SK-N-SH (cell line): ENCODE measurements around the gene XRCC6. TPM values are rescaled to one million over a fixed set of nuclear protein-coding genes. Genes with fewer than 3 reads are reported as not detected.

Source experiments
- CTCF ChIA-PET: fragments of 300-600, 350-600 bp; formaldehyde crosslinking; extraction: SDS; loops from one replicate; lab custom pipeline; 2021; lab: Yijun Ruan, JAX
- POLR2A ChIA-PET: fragments of 350-600 bp; sonication (Branson Sonifier 250); formaldehyde crosslinking; extraction: SDS; loops from one replicate; lab custom pipeline; 2020; ENCODE audit warnings: antibody characterized with exemption, inconsistent platforms; lab: Yijun Ruan, JAX
- DNase-seq: peaks from one replicate; pipeline ENCODE4 v3.0.0; 2012
- H2AFZ ChIP-seq: fragments of 200-600 bp; sonication (generic); 2 replicates; pipeline ENCODE4 v1.8.1; 2016; ENCODE audit warnings: antibody characterized with exemption, mild to moderate bottlenecking, low read depth
- H3F3A ChIP-seq: fragments of 200-600 bp; sonication (generic); replicated peaks from 2 replicates; pipeline ENCODE3; 2016; ENCODE audit warnings: antibody characterized with exemption, mild to moderate bottlenecking; ENCODE audit not compliant: insufficient read depth
- H3K27ac ChIP-seq, 2 experiments: fragments of 200-500 bp in 1 of 2; fragments of 200-600 bp in 1 of 2; sonication (Bioruptor generic) in 1 of 2; sonication (generic), shearing (Covaris generic) in 1 of 2; 2 replicates each; pipeline versions ENCODE4 v1.5.1 to v1.6.1; 2014 to 2016; ENCODE audit warnings: low read depth in 2 of 2, inconsistent platforms in 1 of 2, low read length in 1 of 2, mild to moderate bottlenecking in 1 of 2, mixed read lengths in 1 of 2
- H3K27me3 ChIP-seq: fragments of 200-600 bp; sonication (generic), shearing (Covaris generic); 2 replicates; pipeline ENCODE4 v1.6.1; 2016; ENCODE audit warnings: mixed run types; ENCODE audit not compliant: insufficient read depth
- H3K36me3 ChIP-seq, 2 experiments: fragments of 200-500 bp in 1 of 2; fragments of 200-600 bp in 1 of 2; sonication (Bioruptor generic) in 1 of 2; sonication (generic) in 1 of 2; replicated peaks in 1 of 2; 2 replicates each; pipeline versions ENCODE3 to v1.5.1; 2014 to 2016; ENCODE audit warnings: low read length in 1 of 2, mild to moderate bottlenecking in 1 of 2; ENCODE audit not compliant: insufficient read depth in 2 of 2, control insufficient read depth in 1 of 2
- H3K4me1 ChIP-seq, 2 experiments: fragments of 200-500 bp in 1 of 2; fragments of 200-600 bp in 1 of 2; sonication (Bioruptor generic) in 1 of 2; sonication (generic), shearing (Covaris generic) in 1 of 2; 2 replicates each; pipeline versions ENCODE4 v1.5.1 to v1.6.1; 2014 to 2016; ENCODE audit warnings: low read depth in 1 of 2, low read length in 1 of 2, mixed run types in 1 of 2; ENCODE audit not compliant: insufficient read depth in 2 of 2, control insufficient read depth in 1 of 2
- H3K4me2 ChIP-seq: fragments of 200-600 bp; sonication (generic), shearing (Covaris generic); 2 replicates; pipeline ENCODE4 v1.6.1; 2017; ENCODE audit warnings: mixed run types
- H3K4me3 ChIP-seq, 2 experiments: fragments of 200-500 bp in 1 of 2; fragments of 200-600 bp in 1 of 2; sonication (Bioruptor generic) in 1 of 2; sonication (generic), shearing (Covaris generic) in 1 of 2; 2 replicates each; pipeline versions ENCODE4 v1.5.1 to v1.8.1; 2014 to 2016; ENCODE audit warnings: low read depth in 2 of 2, inconsistent platforms in 1 of 2, low read length in 1 of 2, mild to moderate bottlenecking in 1 of 2, mixed read lengths in 1 of 2, moderate library complexity in 1 of 2
- H3K79me2 ChIP-seq: fragments of 200-600 bp; sonication (generic); 2 replicates; pipeline ENCODE4 v1.8.1; 2017; ENCODE audit warnings: mild to moderate bottlenecking; ENCODE audit not compliant: insufficient read depth
- H3K9ac ChIP-seq: fragments of 200-600 bp; sonication (generic); 2 replicates; pipeline ENCODE4 v1.6.1; 2017; ENCODE audit warnings: mixed run types
- H3K9me2 ChIP-seq: fragments of 200-600 bp; sonication (generic); 2 replicates; pipeline ENCODE4 v1.6.1; 2017; ENCODE audit warnings: mixed run types
- H3K9me3 ChIP-seq: fragments of 200-600 bp; sonication (generic); 2 replicates; pipeline ENCODE4 v1.6.1; 2017; ENCODE audit warnings: mixed run types, mild to moderate bottlenecking, moderate library complexity
- H4K20me1 ChIP-seq: fragments of 200-600 bp; sonication (generic); 2 replicates; pipeline ENCODE4 v1.6.1; 2017; ENCODE audit warnings: mild to moderate bottlenecking, mixed run types; ENCODE audit not compliant: insufficient read depth
- EZH2phosphoT487 ChIP-seq: fragments of 200-600 bp; sonication (generic); IDR thresholded peaks from 2 replicates; pipeline ENCODE4 v1.6.1; 2017; ENCODE audit warnings: low read depth, mixed run types, mild to moderate bottlenecking, antibody characterized with exemption, moderate library complexity, borderline replicate concordance
- FOSL2 ChIP-seq: IDR thresholded peaks from 2 replicates; pipeline ENCODE4 v1.4.0; 2012; ENCODE audit warnings: low read depth, mild to moderate bottlenecking, moderate library complexity, borderline replicate concordance
- FOXJ3 ChIP-seq: sonication (generic); formaldehyde crosslinking; IDR thresholded peaks from 2 replicates; pipeline ENCODE4 v1.5.1; 2020; ENCODE audit warnings: mild to moderate bottlenecking, missing genetic modification reagents
- GABPA ChIP-seq: IDR thresholded peaks from 2 replicates; pipeline ENCODE4 v1.4.0; 2012; ENCODE audit warnings: low read depth, mild to moderate bottlenecking
- MEF2A ChIP-seq: IDR thresholded peaks from 2 replicates; pipeline ENCODE4 v1.4.0; 2012; ENCODE audit warnings: low read depth, borderline replicate concordance
- RCOR1 ChIP-seq: fragments of 150-350 bp; IDR thresholded peaks from 2 replicates; pipeline ENCODE4 v1.6.1; 2017; ENCODE audit warnings: antibody characterized with exemption, low read length
- SIN3A ChIP-seq: IDR thresholded peaks from 2 replicates; pipeline ENCODE4 v1.6.1; 2012; ENCODE audit warnings: low read depth, mild to moderate bottlenecking, low read length, moderate library complexity, borderline replicate concordance
- TAF1 ChIP-seq: IDR thresholded peaks from 2 replicates; pipeline ENCODE4 v1.6.1; 2012; ENCODE audit warnings: low read depth, mild to moderate bottlenecking, low read length, moderate library complexity, borderline replicate concordance
- YY1 ChIP-seq: IDR thresholded peaks from 2 replicates; pipeline ENCODE4 v1.4.0; 2012; ENCODE audit warnings: low read depth, mild to moderate bottlenecking
- WGBS: methylation state at CpG from one replicate; pipeline ENCODE4 v1.1.6; 2017; ENCODE audit warnings: low lambda C conversion rate; 5-methylcytosine and 5-hydroxymethylcytosine counted together
- polyA plus RNA-seq, 3 experiments: library from polyadenylated mRNA; depleted of rRNA; stranded (reverse); fragments of >200 nt; gene quantifications; 2 replicates each; pipeline ENCODE4 v1.2.3, GENCODE V29; 2012
- TF ChIP-seq, protein P1 (sequence below): IDR thresholded peaks from 2 replicates; pipeline ENCODE4 v1.4.0; 2012; ENCODE audit warnings: low read depth, borderline replicate concordance
- TF ChIP-seq, protein P2 (sequence below): IDR thresholded peaks from 2 replicates; pipeline ENCODE4; 2012
- TF ChIP-seq, protein P3 (sequence below): IDR thresholded peaks from 2 replicates; pipeline ENCODE4 v1.4.0; 2012; ENCODE audit warnings: low read depth
- TF ChIP-seq, protein P4 (sequence below): fragments of 150-350 bp; IDR thresholded peaks from 2 replicates; pipeline ENCODE4 v1.6.1; 2016; ENCODE audit warnings: mild to moderate bottlenecking, low read depth, low read length

Gene XRCC6
- polyA plus RNA-seq, 1 of the 3 experiments (the other 2 are of a cell fraction): 78.1 TPM

DNA sequence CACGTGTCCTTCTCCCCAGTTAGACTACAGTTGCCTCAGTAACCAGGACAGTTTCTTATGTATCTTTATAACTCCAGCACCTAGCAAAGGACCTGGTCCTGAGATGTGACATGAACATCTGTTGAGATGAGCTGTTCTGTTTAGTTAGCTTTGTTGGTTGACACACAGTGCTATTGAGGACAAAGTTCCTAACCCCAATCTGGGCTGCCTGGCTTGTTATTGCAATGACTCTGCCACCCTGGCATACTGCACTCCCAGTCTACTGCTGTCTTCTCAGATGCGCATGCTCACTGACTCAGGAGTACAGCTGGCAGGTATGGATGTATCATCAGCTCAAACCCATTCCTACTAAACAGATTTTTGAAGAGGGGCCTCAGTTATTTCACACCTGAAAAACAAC lies 7.6 kb upstream of the XRCC6 start:
- 86% methylated on average over 1 of the region's 2 CpGs for WGBS
- no peak overlapping the region for H3K4me3 ChIP-seq
- no peak overlapping the region for H3K4me2 ChIP-seq
- 0 out of 2 replicates have a peak, but pooled peaks cover under 1% of the 10 kb centered on the region for H3K79me2 ChIP-seq
- POLR2A ChIA-PET: no interaction called here
- H3K9me2 ChIP-seq: no peaks in the 10 kb centered on the region
- no peaks in the 10 kb centered on the region for H3K9me3 ChIP-seq
- H3K9ac ChIP-seq: no peak overlapping the region
- no peaks in the 10 kb centered on the region for H3F3A ChIP-seq
- no peaks in the 10 kb centered on the region for H3K27me3 ChIP-seq
- DNase-seq: no peak
- H4K20me1 ChIP-seq: no peaks in the 10 kb centered on the region
- H3K27ac ChIP-seq: no peak overlapping the region
- TF ChIP-seq MEF2A (no peak), FOXJ3 (CRISPR knock-in tag) (no peak), RCOR1 (no peak), EZH2phosphoT487 (no peak), TAF1 (no peak), GABPA (no peak), FOSL2 (no peak), YY1 (no peak), SIN3A (no peak)
- TF ChIP-seq, protein P1, sequence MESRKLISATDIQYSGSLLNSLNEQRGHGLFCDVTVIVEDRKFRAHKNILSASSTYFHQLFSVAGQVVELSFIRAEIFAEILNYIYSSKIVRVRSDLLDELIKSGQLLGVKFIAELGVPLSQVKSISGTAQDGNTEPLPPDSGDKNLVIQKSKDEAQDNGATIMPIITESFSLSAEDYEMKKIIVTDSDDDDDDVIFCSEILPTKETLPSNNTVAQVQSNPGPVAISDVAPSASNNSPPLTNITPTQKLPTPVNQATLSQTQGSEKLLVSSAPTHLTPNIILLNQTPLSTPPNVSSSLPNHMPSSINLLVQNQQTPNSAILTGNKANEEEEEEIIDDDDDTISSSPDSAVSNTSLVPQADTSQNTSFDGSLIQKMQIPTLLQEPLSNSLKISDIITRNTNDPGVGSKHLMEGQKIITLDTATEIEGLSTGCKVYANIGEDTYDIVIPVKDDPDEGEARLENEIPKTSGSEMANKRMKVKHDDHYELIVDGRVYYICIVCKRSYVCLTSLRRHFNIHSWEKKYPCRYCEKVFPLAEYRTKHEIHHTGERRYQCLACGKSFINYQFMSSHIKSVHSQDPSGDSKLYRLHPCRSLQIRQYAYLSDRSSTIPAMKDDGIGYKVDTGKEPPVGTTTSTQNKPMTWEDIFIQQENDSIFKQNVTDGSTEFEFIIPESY: no peak
- TF ChIP-seq, protein P2, sequence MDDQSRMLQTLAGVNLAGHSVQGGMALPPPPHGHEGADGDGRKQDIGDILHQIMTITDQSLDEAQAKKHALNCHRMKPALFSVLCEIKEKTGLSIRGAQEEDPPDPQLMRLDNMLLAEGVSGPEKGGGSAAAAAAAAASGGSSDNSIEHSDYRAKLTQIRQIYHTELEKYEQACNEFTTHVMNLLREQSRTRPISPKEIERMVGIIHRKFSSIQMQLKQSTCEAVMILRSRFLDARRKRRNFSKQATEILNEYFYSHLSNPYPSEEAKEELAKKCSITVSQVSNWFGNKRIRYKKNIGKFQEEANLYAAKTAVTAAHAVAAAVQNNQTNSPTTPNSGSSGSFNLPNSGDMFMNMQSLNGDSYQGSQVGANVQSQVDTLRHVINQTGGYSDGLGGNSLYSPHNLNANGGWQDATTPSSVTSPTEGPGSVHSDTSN: no peak
- TF ChIP-seq, protein P3, sequence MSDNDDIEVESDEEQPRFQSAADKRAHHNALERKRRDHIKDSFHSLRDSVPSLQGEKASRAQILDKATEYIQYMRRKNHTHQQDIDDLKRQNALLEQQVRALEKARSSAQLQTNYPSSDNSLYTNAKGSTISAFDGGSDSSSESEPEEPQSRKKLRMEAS: no peak
- TF ChIP-seq, protein P4, sequence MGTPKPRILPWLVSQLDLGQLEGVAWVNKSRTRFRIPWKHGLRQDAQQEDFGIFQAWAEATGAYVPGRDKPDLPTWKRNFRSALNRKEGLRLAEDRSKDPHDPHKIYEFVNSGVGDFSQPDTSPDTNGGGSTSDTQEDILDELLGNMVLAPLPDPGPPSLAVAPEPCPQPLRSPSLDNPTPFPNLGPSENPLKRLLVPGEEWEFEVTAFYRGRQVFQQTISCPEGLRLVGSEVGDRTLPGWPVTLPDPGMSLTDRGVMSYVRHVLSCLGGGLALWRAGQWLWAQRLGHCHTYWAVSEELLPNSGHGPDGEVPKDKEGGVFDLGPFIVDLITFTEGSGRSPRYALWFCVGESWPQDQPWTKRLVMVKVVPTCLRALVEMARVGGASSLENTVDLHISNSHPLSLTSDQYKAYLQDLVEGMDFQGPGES: no peak
- CTCF ChIA-PET: interaction anchor here (2.2 kb wide), 1 partner anchor 15 kb away, joined by 5 read pairs; no protein-coding TSS in a partner anchor
- no peak overlapping the region for H2AFZ ChIP-seq
- H3K36me3 ChIP-seq: no peaks in the 10 kb centered on the region
- no peaks in the 10 kb centered on the region; a peak in 2 of 4 replicates for H3K4me1 ChIP-seq
